Natural killer cell treated with Interleukin-12 subunit alpha and Interleukin-12 subunit beta and Interleukin-15 and Interleukin-18, amount 100 ng/mL, for 72 hours (primary cell): ENCODE data around the gene HYDIN. TPM values are rescaled to one million over a fixed set of nuclear protein-coding genes. Genes with fewer than 3 reads are reported as not detected.
"Not testable (repeated sequence)": the region's sequence is repeated elsewhere in the genome, so short reads cannot be mapped to it uniquely, and the experiment has no call there.

ENCODE experiments used
- ATAC-seq, 2 donors: fragments of 150-1000 bp; cut with Tn5 transposase in 1 of 2; sonication (Bioruptor Pico), chemical (Tn5 transposase) in 1 of 2; 2 replicates each; pipeline ENCODE4 v1.10.0; 2021
- DNase-seq: peaks from one replicate; pipeline ENCODE4 v3.0.0; 2022; ENCODE audit warnings: low spot score
- H3K27ac Mint-ChIP-seq, 2 donors: 1 replicate in 1 of 2; 2 replicates in 1 of 2; pipeline ENCODE4 v1.8.0; 2022; ENCODE audit warnings: mixed read lengths in 2 of 2, mild to moderate bottlenecking in 1 of 2, moderate library complexity in 1 of 2
- H3K27me3 Mint-ChIP-seq, 2 donors: 1 replicate in 1 of 2; 2 replicates in 1 of 2; pipeline ENCODE4 v1.8.0; 2022; ENCODE audit warnings: mixed read lengths in 2 of 2
- H3K36me3 Mint-ChIP-seq: one replicate; pipeline ENCODE4 v1.8.0; 2022; ENCODE audit warnings: mixed read lengths
- H3K4me1 Mint-ChIP-seq, 2 donors: 1 replicate in 1 of 2; 2 replicates in 1 of 2; pipeline ENCODE4 v1.8.0; 2022; ENCODE audit warnings: low read depth in 2 of 2, mixed read lengths in 2 of 2, mild to moderate bottlenecking in 1 of 2
- H3K4me3 Mint-ChIP-seq: one replicate; pipeline ENCODE4 v1.8.0; 2022; ENCODE audit warnings: mixed read lengths
- H3K9me3 Mint-ChIP-seq: 2 replicates; pipeline ENCODE4 v1.8.0; 2022; ENCODE audit warnings: mixed read lengths
- total RNA-seq, 2 donors: library from RNA; stranded (reverse); gene quantifications; one replicate each; pipeline ENCODE4 v1.2.3, GENCODE V29; 2022

HYDIN gene
- total RNA-seq, 2 donors from 2014 or later: not detected

DNA sequence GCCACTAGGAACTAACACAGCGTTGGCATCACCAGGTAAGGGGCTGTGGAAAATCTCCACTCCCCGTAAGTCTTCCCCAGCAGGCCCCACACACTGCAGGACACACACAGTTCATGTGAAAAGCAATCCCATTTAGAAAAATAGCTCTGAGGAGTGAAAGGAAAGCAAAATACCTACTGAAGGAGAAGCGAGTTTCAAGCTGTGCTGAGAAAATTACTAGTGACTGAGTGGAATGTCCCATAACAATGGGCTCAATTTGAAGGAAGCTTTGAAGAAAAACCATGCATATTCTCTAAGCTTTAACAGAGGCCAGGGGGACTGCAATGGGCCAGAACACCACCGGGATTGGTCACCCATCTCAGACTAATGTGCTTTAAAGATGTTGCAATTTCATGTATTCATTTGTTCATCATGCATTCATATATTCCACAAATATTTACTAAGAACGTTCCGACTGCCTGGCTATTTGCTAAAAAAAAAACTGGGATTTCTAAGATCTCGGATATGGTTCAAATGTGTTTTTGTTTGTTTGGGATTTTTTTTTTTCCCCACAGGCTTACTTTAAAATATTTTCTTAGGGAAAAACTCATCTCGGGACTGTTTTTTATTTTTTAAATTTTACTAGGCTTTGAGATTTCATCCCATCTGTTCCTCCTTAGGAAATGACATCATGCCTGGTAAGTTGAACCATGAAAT lies 202.3 kb downstream of the HYDIN start:
- not testable (repeated sequence) for H3K9me3 Mint-ChIP-seq, H3K4me3 Mint-ChIP-seq, ATAC-seq, DNase-seq, H3K4me1 Mint-ChIP-seq, H3K36me3 Mint-ChIP-seq, H3K27me3 Mint-ChIP-seq, H3K27ac Mint-ChIP-seq

GRCh38 chr16:71027511-71027910 lies 203.0 kb downstream of the HYDIN start:
- H3K9me3 Mint-ChIP-seq, H3K36me3 Mint-ChIP-seq, H3K4me3 Mint-ChIP-seq, H3K27me3 Mint-ChIP-seq, H3K27ac Mint-ChIP-seq, H3K4me1 Mint-ChIP-seq, DNase-seq: not testable (repeated sequence)
- ATAC-seq: peak in 1 of 2 donors; percentile 59

DNA sequence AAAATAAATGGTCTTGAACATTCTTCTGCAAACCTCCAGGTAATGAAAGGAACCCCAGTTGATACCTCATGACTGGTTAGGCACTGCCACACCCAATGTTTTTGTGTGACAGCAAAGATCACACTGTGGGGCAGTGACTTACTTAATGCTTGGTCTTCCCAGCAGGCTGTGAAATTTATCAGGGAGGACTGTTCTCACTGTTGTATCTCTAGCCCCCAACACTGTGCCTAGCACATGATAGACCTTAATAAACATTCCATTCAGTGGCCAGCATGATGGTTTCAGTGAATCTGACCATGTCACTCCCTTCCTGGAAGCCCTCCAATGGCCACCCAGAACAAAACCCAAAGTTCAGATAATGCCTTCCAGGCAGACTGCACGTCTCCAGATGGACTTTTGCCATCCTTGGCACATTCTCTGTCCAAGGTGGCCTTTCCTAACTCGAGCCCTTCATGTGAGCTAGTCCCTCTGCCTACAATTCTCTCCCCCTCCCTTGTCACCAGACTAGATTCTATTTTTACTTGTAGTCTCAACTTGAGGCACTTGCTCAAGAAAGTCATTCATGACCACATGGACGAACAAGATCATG lies 206.6 kb downstream of the HYDIN start:
- DNase-seq, ATAC-seq: not testable (repeated sequence)

GRCh38 chr16:71021961-71022537 lies 208.5 kb downstream of the HYDIN start:
- not testable (repeated sequence) for DNase-seq, H3K4me1 Mint-ChIP-seq, H3K4me3 Mint-ChIP-seq, H3K9me3 Mint-ChIP-seq, ATAC-seq, H3K36me3 Mint-ChIP-seq, H3K27ac Mint-ChIP-seq
- H3K27me3 Mint-ChIP-seq: peaks cover 5 to 10% of the 10 kb centered on the region in 2 donors

More for the DNA sequence above, 206.6 kb downstream of the HYDIN start:
- H3K36me3 Mint-ChIP-seq, H3K9me3 Mint-ChIP-seq, H3K4me1 Mint-ChIP-seq, H3K27ac Mint-ChIP-seq, H3K4me3 Mint-ChIP-seq: not testable (repeated sequence)
- H3K27me3 Mint-ChIP-seq: peaks cover 5 to 10% of the 10 kb centered on the region in 2 donors

DNA sequence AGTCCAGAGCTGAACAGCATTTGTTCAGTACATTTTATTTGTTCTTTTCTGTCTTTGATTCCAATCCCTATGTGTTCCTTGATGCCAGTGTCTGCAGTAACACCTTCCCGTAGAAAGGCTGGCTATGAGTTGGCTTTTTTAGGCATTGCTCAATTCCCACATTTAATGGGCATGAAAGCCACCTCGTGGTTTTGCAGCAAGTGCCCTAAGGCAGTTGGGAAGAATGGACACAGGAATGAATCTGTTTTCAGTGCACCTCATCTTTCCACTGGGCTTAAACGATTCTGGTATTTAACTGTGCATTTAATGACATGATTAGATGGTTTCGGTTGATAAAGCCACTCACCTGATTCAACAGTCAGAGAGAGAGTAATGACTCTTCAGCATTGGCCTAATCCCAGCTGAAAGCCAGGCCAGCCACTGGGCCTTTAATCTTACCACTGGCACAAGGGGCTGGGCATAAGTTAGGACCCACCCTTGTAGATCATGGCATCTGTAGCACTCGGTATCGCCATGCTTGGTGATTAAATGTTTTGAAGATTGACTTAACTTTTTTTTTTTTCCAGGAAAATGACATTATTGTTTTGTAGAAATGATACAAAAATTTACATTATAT lies 211.3 kb downstream of the HYDIN start:
- not testable (repeated sequence) for H3K36me3 Mint-ChIP-seq, ATAC-seq, DNase-seq, H3K9me3 Mint-ChIP-seq, H3K4me1 Mint-ChIP-seq, H3K27ac Mint-ChIP-seq, H3K27me3 Mint-ChIP-seq, H3K4me3 Mint-ChIP-seq

DNA sequence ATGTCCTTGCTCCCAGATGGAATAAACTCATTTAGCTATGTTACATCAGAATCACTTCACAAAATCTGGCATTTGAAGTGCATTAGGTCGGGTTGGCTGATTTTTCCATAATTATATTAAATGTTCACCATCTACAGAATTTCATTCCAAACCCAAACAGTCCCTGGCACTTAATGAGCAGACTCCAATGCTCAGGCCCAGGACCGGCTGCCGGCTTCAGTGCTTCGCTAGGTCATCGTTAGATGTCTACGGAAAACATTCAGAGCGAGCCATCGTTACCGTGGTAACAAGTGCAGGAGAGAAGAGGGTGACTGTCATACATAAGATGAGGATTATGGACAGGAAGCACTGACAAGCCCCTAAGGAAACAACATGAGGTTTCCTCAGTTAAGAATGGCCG lies 215.1 kb downstream of the HYDIN start:
- ATAC-seq, H3K4me1 Mint-ChIP-seq, H3K4me3 Mint-ChIP-seq, DNase-seq, H3K27me3 Mint-ChIP-seq, H3K36me3 Mint-ChIP-seq, H3K9me3 Mint-ChIP-seq, H3K27ac Mint-ChIP-seq: not testable (repeated sequence)

GRCh38 chr16:71009440-71010223 lies 220.9 kb downstream of the HYDIN start:
- not testable (repeated sequence) for H3K4me3 Mint-ChIP-seq, H3K36me3 Mint-ChIP-seq, DNase-seq, H3K4me1 Mint-ChIP-seq, ATAC-seq, H3K27me3 Mint-ChIP-seq, H3K9me3 Mint-ChIP-seq, H3K27ac Mint-ChIP-seq

- peak in 1 of 2 donors; percentile 61 for ATAC-seq
- H3K27me3 Mint-ChIP-seq, H3K36me3 Mint-ChIP-seq: not testable (repeated sequence)
Observed at GRCh38 chr16:71006516-71006915, 224.0 kb downstream of the HYDIN start.

GRCh38 chr16:70999735-71000134 lies 230.8 kb downstream of the HYDIN start:
- H3K27me3 Mint-ChIP-seq, H3K4me3 Mint-ChIP-seq, H3K9me3 Mint-ChIP-seq, ATAC-seq, DNase-seq, H3K27ac Mint-ChIP-seq, H3K36me3 Mint-ChIP-seq, H3K4me1 Mint-ChIP-seq: not testable (repeated sequence)

More at GRCh38 chr16:71006516-71006915, 224.0 kb downstream of the HYDIN start:
- not testable (repeated sequence) for H3K27ac Mint-ChIP-seq, DNase-seq, H3K4me3 Mint-ChIP-seq, H3K9me3 Mint-ChIP-seq, H3K4me1 Mint-ChIP-seq

- not testable (repeated sequence) for H3K4me1 Mint-ChIP-seq
Observed at GRCh38 chr16:70995799-70996198, 234.7 kb downstream of the HYDIN start.

GRCh38 chr16:70992511-70992910 lies 238.0 kb downstream of the HYDIN start:
- not testable (repeated sequence) for DNase-seq, H3K9me3 Mint-ChIP-seq, H3K36me3 Mint-ChIP-seq, H3K4me1 Mint-ChIP-seq, H3K27me3 Mint-ChIP-seq, H3K27ac Mint-ChIP-seq, H3K4me3 Mint-ChIP-seq
- ATAC-seq: peak in 1 of 2 donors; percentile 29

More at GRCh38 chr16:70995799-70996198, 234.7 kb downstream of the HYDIN start:
- not testable (repeated sequence) for ATAC-seq, H3K9me3 Mint-ChIP-seq, H3K27ac Mint-ChIP-seq, H3K27me3 Mint-ChIP-seq, DNase-seq, H3K4me3 Mint-ChIP-seq, H3K36me3 Mint-ChIP-seq

DNA sequence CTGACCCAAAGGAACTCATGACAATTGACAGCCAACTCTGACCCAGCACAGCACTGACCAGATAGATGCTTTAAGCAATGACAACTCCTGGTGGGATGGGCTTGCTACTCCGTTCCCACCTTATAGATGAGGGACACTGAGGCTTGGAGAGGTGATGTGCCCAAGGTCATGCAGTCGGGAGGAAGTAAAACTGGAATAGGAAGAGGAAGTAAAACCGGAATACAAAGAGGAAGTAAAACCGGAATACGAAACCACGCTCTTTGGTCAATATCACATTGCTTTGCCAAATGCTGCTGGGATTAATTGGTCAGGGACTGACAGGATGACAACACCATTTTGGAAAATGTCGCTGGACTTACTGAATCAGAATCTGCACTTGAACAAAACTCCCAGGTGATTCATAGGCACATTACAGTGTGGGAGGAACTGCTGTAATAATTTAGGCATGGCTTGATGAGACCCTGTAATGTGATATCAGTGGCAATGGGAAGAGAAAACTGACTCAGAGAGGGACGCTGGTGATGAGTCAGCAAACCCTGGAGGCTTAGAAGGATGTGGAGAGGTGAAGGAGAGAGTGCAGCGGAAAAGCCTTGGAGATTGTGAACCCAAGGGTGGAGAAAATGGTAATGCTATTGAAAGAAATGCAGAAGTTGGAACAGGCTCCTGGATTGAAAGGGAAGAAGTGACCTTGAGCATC lies 243.4 kb downstream of the HYDIN start:
- not testable (repeated sequence) for DNase-seq, ATAC-seq, H3K27ac Mint-ChIP-seq, H3K4me3 Mint-ChIP-seq, H3K9me3 Mint-ChIP-seq, H3K36me3 Mint-ChIP-seq, H3K27me3 Mint-ChIP-seq, H3K4me1 Mint-ChIP-seq

DNA sequence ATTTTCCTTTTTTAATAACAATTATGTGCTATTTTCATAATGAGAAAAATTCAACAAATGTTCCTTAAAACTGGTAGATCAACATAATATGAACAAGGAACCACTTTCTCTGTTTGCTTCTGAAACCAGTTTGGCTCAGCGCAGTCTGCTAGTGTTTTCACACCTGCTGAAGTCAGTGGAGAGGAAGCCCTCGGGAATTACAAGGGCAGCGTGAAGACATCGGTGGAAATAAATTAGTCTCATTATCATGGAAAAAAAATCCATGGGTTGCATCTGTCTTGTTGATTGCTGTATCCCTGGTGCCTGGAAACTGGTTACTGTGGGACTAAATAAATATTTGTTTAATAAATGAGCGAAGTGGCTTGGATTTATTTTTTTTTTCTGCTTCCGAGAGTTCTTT lies 245.8 kb downstream of the HYDIN start:
- not testable (repeated sequence) for ATAC-seq, H3K27me3 Mint-ChIP-seq, H3K27ac Mint-ChIP-seq, H3K4me1 Mint-ChIP-seq, H3K9me3 Mint-ChIP-seq, DNase-seq, H3K36me3 Mint-ChIP-seq, H3K4me3 Mint-ChIP-seq
